Lower lobe of right lung (tissue), 2 donors: Measurements from ENCODE around the gene PLAC1. TPM values are rescaled to one million over a fixed set of nuclear protein-coding genes. Genes with fewer than 3 reads are reported as not detected.

Experiments
- ATAC-seq, 2 donors: fragments of 200-7000 bp; cut with Tn5 transposase; one replicate each; pipeline ENCODE4 v1.9.1; 2020 to 2022; ENCODE audit warnings: mild to moderate bottlenecking in 2 of 2, moderate library complexity in 2 of 2
- DNase-seq: peaks from one replicate; pipeline ENCODE4 v3.0.0-alpha.2; 2020
- H3K27ac ChIP-seq: fragments of 200-600 bp; one replicate; pipeline ENCODE4 v1.8.0; 2022
- H3K27me3 ChIP-seq: fragments of 200-600 bp; one replicate; pipeline ENCODE4 v1.8.0; 2022; ENCODE audit warnings: low read depth
- H3K36me3 ChIP-seq: fragments of 200-600 bp; one replicate; pipeline ENCODE4 v1.8.0; 2022; ENCODE audit warnings: mild to moderate bottlenecking
- H3K4me1 ChIP-seq: fragments of 200-600 bp; one replicate; pipeline ENCODE4 v1.8.0; 2022
- H3K4me3 ChIP-seq: fragments of 200-600 bp; one replicate; pipeline ENCODE4 v1.8.0; 2022; ENCODE audit warnings: mild to moderate bottlenecking
- H3K9me3 ChIP-seq: fragments of 200-600 bp; one replicate; pipeline ENCODE4 v1.8.0; 2022
- CTCF ChIP-seq: fragments of 200-600 bp; IDR thresholded peaks from one replicate; pipeline ENCODE4 v1.8.0; 2022; ENCODE audit warnings: antibody characterized with exemption, mild to moderate bottlenecking
- intact Hi-C: fragments of 100-400 bp; cut with DNase I; formaldehyde crosslinking; loops from one replicate; pipeline ENCODE4 v1.11.0; 2022
- total RNA-seq: library from RNA; stranded (reverse); fragmentation: NEBNext Ultra II Directional; extraction: Animal tissue kit (Norgen Biotek cat#: 25700); gene quantifications from one replicate; pipeline ENCODE4 v1.2.1, GENCODE V29; 2021
- donor health status: DM: no; HTN: yes; CAD: no; lungs with severe emphysema.

Gene PLAC1
- total RNA-seq, 1 donor from 2014 or later = not detected

DNA sequence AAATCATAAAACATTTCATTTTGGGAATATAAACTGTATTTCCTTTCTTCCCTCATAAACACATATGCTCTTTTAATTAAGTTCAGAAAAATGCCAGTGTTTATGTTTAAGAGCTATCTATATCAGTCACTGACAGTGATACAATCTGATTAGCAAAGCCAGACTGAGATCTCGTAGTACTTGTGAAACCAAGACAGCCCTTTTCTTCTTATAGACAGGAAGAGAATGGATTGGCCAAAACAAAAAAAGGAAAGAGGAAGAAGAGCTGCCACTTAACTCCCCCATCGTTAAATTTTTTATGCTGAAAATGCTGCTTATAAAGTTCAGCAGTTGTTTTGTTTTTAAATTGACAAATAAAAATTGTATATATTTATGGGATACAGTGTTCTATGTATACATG, 87.4 kb downstream of the PLAC1 start:
- no peak for TF ChIP-seq CTCF
- H3K27me3 ChIP-seq = no peaks in the 10 kb centered on the region
- no peak for DNase-seq

DNA sequence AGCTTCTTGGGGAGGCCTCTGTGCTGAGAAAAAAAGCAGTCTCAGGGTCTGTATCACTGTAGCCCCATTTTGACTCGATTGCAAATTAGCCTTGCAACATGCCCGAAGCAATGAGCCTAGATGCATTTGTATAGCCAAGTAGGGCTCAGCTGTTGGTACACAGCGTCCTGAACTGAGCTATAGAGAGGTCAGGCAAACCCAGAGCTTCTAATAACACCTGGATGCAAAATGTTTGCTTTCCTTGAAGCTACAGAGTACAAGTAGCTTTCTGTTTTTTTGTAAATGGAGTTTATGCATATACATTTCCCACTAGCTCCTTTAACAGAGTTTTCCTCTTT, 87.8 kb downstream of the PLAC1 start:
- no peak for ATAC-seq
- no peaks in the 10 kb centered on the region for H3K27me3 ChIP-seq
- no peak overlapping the region for H3K27ac ChIP-seq
- no peak for TF ChIP-seq CTCF
- H3K4me1 ChIP-seq = no peaks in the 10 kb centered on the region
- H3K4me3 ChIP-seq = no peak overlapping the region
- H3K9me3 ChIP-seq = no peaks in the 10 kb centered on the region
- intact Hi-C loops = no loop called here
- DNase-seq = no peak
- H3K36me3 ChIP-seq = no peaks in the 10 kb centered on the region

More for the DNA sequence above, 87.4 kb downstream of the PLAC1 start:
- Histone ChIP-seq H3K36me3 (no peaks in the 10 kb centered on the region), H3K9me3 (no peaks in the 10 kb centered on the region), H3K27ac (no peak overlapping the region), H3K4me1 (no peaks in the 10 kb centered on the region), H3K4me3 (no peak overlapping the region)
- intact Hi-C loops = no loop called here
- ATAC-seq = no peak

GRCh38 chrX:134569306-134569705, 89.0 kb downstream of the PLAC1 start:
- no peak overlapping the region for H3K4me3 ChIP-seq
- DNase-seq = no peak
- H3K27ac ChIP-seq = no peak overlapping the region
- H3K36me3 ChIP-seq = no peaks in the 10 kb centered on the region
- no peaks in the 10 kb centered on the region for H3K4me1 ChIP-seq
- no peak for ATAC-seq
- intact Hi-C loops = no loop called here
- no peaks in the 10 kb centered on the region for H3K27me3 ChIP-seq
- no peaks in the 10 kb centered on the region for H3K9me3 ChIP-seq
- no peak for TF ChIP-seq CTCF

GRCh38 chrX:134568285-134569016, 89.8 kb downstream of the PLAC1 start:
- Histone ChIP-seq H3K4me3 (no peak overlapping the region), H3K27me3 (no peaks in the 10 kb centered on the region), H3K4me1 (no peaks in the 10 kb centered on the region), H3K27ac (no peak overlapping the region), H3K36me3 (no peaks in the 10 kb centered on the region), H3K9me3 (no peaks in the 10 kb centered on the region)
- no peak for ATAC-seq
- intact Hi-C loops = no loop called here
- DNase-seq = no peak
- TF ChIP-seq CTCF = no peak

- ATAC-seq (no peak), DNase-seq (no peak)
- Histone ChIP-seq H3K4me1 (no peaks in the 10 kb centered on the region), H3K36me3 (no peaks in the 10 kb centered on the region), H3K9me3 (no peaks in the 10 kb centered on the region), H3K27me3 (no peaks in the 10 kb centered on the region), H3K27ac (no peak overlapping the region), H3K4me3 (no peak overlapping the region)
- no peak for TF ChIP-seq CTCF
- intact Hi-C loops = no loop called here
Measured at GRCh38 chrX:134566506-134566905, 91.8 kb downstream of the PLAC1 start.
